IMR-90 (cell line): ENCODE results near the gene TICAM1. TPM values are rescaled to one million over a fixed set of nuclear protein-coding genes. Genes with fewer than 3 reads are reported as not detected.

Source experiments
- ATAC-seq: fragments of 200-7000 bp; cut with Tn5 transposase; 2 replicates; pipeline ENCODE4 v1.9.1; 2020; ENCODE audit warnings: low read depth, mild to moderate bottlenecking, moderate library complexity
- BruUV-seq: library from RNA; stranded (reverse); fragments of 400-500 nt; replicated peaks from 2 replicates; lab custom pipeline; 2021; lab: Mats Ljungman, UMichigan
- CTCF ChIA-PET: fragments of 300-600 bp; formaldehyde crosslinking; extraction: SDS; loops from one replicate; lab custom pipeline; 2021; ENCODE audit warnings: antibody characterized with exemption; lab: Yijun Ruan, JAX
- POLR2A ChIA-PET: fragments of 300-600 bp; sonication (Branson Sonifier 250); formaldehyde crosslinking; loops from one replicate; lab custom pipeline; 2022; ENCODE audit warnings: antibody characterized with exemption; ENCODE audit not compliant: unreplicated experiment; lab: Charles Lee
- DNase-seq: peaks from one replicate; pipeline ENCODE4 v3.0.0; 2013
- H2AFZ ChIP-seq: replicated peaks from 2 replicates; pipeline ENCODE3; 2013; ENCODE audit warnings: low read length, mild to moderate bottlenecking; ENCODE audit not compliant: poor library complexity
- H2AK5ac ChIP-seq: 2 replicates; pipeline ENCODE4 v1.6.1; 2013; ENCODE audit warnings: low read depth, low read length, inconsistent platforms
- H2AK9ac ChIP-seq: replicated peaks from 2 replicates; pipeline ENCODE3; 2013; ENCODE audit warnings: mild to moderate bottlenecking, low read depth, low read length, moderate library complexity; ENCODE audit not compliant: poor library complexity
- H2BK120ac ChIP-seq: 2 replicates; pipeline ENCODE4 v1.6.1; 2013; ENCODE audit warnings: low read depth, low read length, inconsistent platforms
- H2BK15ac ChIP-seq: 3 replicates; pipeline ENCODE4 v1.6.1; 2013; ENCODE audit warnings: low read depth, low read length, inconsistent platforms
- H2BK20ac ChIP-seq: 2 replicates; pipeline ENCODE4 v1.6.1; 2013; ENCODE audit warnings: low read depth, mild to moderate bottlenecking, inconsistent platforms, low read length, moderate library complexity
- H2BK5ac ChIP-seq: 2 replicates; pipeline ENCODE4 v1.6.1; 2013; ENCODE audit warnings: mild to moderate bottlenecking, low read depth, low read length, inconsistent platforms; ENCODE audit not compliant: poor library complexity, severe bottlenecking
- H3K14ac ChIP-seq: replicated peaks from 2 replicates; pipeline ENCODE4 v1.6.1; 2013; ENCODE audit warnings: low read depth, low read length, inconsistent platforms
- H3K18ac ChIP-seq: 2 replicates; pipeline ENCODE4 v1.6.1; 2013; ENCODE audit warnings: low read depth, low read length, control low read depth
- H3K23ac ChIP-seq: 2 replicates; pipeline ENCODE4 v1.6.1; 2013; ENCODE audit warnings: low read depth, low read length, inconsistent platforms
- H3K27ac ChIP-seq: 2 replicates; pipeline ENCODE4 v1.5.1; 2013; ENCODE audit warnings: mild to moderate bottlenecking, control low read depth, low read length; ENCODE audit not compliant: insufficient read depth
- H3K27me3 ChIP-seq: 2 replicates; pipeline ENCODE4 v1.6.1; 2013; ENCODE audit warnings: low read length; ENCODE audit not compliant: control insufficient read depth, insufficient read depth
- H3K36me3 ChIP-seq: 2 replicates; pipeline ENCODE4 v1.6.1; 2013; ENCODE audit warnings: low read length, mixed read lengths; ENCODE audit not compliant: control insufficient read depth, insufficient read depth
- H3K4ac ChIP-seq: 2 replicates; pipeline ENCODE4 v1.6.1; 2013; ENCODE audit warnings: low read depth, low read length, inconsistent platforms
- H3K4me1 ChIP-seq: 2 replicates; pipeline ENCODE4 v1.6.1; 2013; ENCODE audit warnings: low read length, mixed read lengths; ENCODE audit not compliant: control insufficient read depth, insufficient read depth
- H3K4me2 ChIP-seq: 2 replicates; pipeline ENCODE4 v1.6.1; 2013; ENCODE audit warnings: low read depth, mild to moderate bottlenecking, control low read depth, low read length, moderate library complexity
- H3K4me3 ChIP-seq: 2 replicates; pipeline ENCODE4 v1.5.1; 2013; ENCODE audit warnings: low read depth, mild to moderate bottlenecking, control low read depth, low read length, moderate library complexity; ENCODE audit not compliant: insufficient read depth
- H3K56ac ChIP-seq: 2 replicates; pipeline ENCODE4 v1.6.1; 2013; ENCODE audit warnings: low read length, inconsistent platforms; ENCODE audit not compliant: insufficient read depth; ENCODE audit errors: extremely low read depth
- H3K79me1 ChIP-seq, 2 experiments: 2 replicates each; pipeline ENCODE4 v1.6.1; 2013; ENCODE audit warnings: low read length in 2 of 2, inconsistent platforms in 1 of 2, low read depth in 1 of 2
- H3K9ac ChIP-seq: 2 replicates; pipeline ENCODE4 v1.6.1; 2013; ENCODE audit warnings: low read depth, low read length, control low read depth
- H3K9me1 ChIP-seq: 2 replicates; pipeline ENCODE4 v1.6.1; 2013; ENCODE audit warnings: low read length, inconsistent platforms; ENCODE audit not compliant: insufficient read depth
- H3K9me3 ChIP-seq: 2 replicates; pipeline ENCODE4 v1.6.1; 2013; ENCODE audit warnings: low read length; ENCODE audit not compliant: control insufficient read depth, insufficient read depth
- H4K20me1 ChIP-seq: 2 replicates; pipeline ENCODE4 v1.6.1; 2013; ENCODE audit warnings: low read length, inconsistent platforms; ENCODE audit not compliant: insufficient read depth
- H4K5ac ChIP-seq: 2 replicates; pipeline ENCODE4 v1.6.1; 2013; ENCODE audit warnings: mild to moderate bottlenecking, low read depth, low read length, control low read depth
- H4K8ac ChIP-seq, 2 experiments: 2 replicates each; pipeline ENCODE4 v1.6.1; 2013; ENCODE audit warnings: low read depth in 2 of 2, low read length in 2 of 2, control low read depth in 1 of 2, inconsistent platforms in 1 of 2
- H4K91ac ChIP-seq: 2 replicates; pipeline ENCODE4 v1.6.1; 2013; ENCODE audit warnings: low read depth, low read length, inconsistent platforms; ENCODE audit not compliant: insufficient read depth
- BHLHE40 ChIP-seq: fragments of 150-350 bp; IDR thresholded peaks from 2 replicates; pipeline ENCODE4 v1.6.1; 2016; ENCODE audit warnings: mild to moderate bottlenecking, low read depth, low read length
- CEBPB ChIP-seq: IDR thresholded peaks from 2 replicates; pipeline ENCODE4 v1.6.1; 2012; ENCODE audit warnings: low read depth, low read length, improper control_type of control experiment
- CHD1 ChIP-seq: IDR thresholded peaks from 2 replicates; pipeline ENCODE4 v1.6.1; 2012; ENCODE audit warnings: low read depth, low read length, improper control_type of control experiment
- FOS ChIP-seq: fragments of 150-350 bp; IDR thresholded peaks from 2 replicates; pipeline ENCODE4 v1.6.1; 2016; ENCODE audit warnings: low read depth, low read length
- MAFK ChIP-seq: IDR thresholded peaks from 2 replicates; pipeline ENCODE4 v1.6.1; 2012; ENCODE audit warnings: low read depth, low read length, improper control_type of control experiment
- MAZ ChIP-seq: IDR thresholded peaks from 2 replicates; pipeline ENCODE4 v1.6.1; 2012; ENCODE audit warnings: low read depth, mild to moderate bottlenecking, low read length, improper control_type of control experiment, moderate library complexity, borderline replicate concordance
- MXI1 ChIP-seq: IDR thresholded peaks from 2 replicates; pipeline ENCODE4 v1.6.1; 2012; ENCODE audit warnings: low read depth, mild to moderate bottlenecking, low read length, moderate library complexity, borderline replicate concordance
- NFE2L2 ChIP-seq: fragments of 150-350 bp; IDR thresholded peaks from 2 replicates; pipeline ENCODE4 v1.6.1; 2016; ENCODE audit warnings: low read depth, mild to moderate bottlenecking, low read length
- POLR2A ChIP-seq: IDR thresholded peaks from 2 replicates; pipeline ENCODE4 v1.6.1; 2012; ENCODE audit warnings: mild to moderate bottlenecking, low read depth, low read length
- RAD21 ChIP-seq: IDR thresholded peaks from 2 replicates; pipeline ENCODE4 v1.6.1; 2012; ENCODE audit warnings: low read length, improper control_type of control experiment
- RFX5 ChIP-seq: IDR thresholded peaks from 2 replicates; pipeline ENCODE4 v1.8.0; 2012; ENCODE audit warnings: low read depth, mild to moderate bottlenecking, low read length, moderate library complexity
- SMC3 ChIP-seq: fragments of 150-350 bp; IDR thresholded peaks from 2 replicates; pipeline ENCODE4 v1.6.1; 2016; ENCODE audit warnings: low read depth, mild to moderate bottlenecking, antibody characterized with exemption, low read length, moderate library complexity
- WGBS, 2 experiments: methylation state at CpG; one replicate each; pipeline versions ENCODE4 v1.1.5 to v1.1.7; 2013; ENCODE audit warnings: missing lambda C conversion rate in 2 of 2; ENCODE audit not compliant: insufficient read length in 1 of 2; ENCODE audit errors: extremely low coverage in 2 of 2; 5-methylcytosine and 5-hydroxymethylcytosine counted together
- dilution Hi-C: fragments of 300-500 bp; cut with HindIII; formaldehyde crosslinking; loops from one replicate; pipeline ENCODE4 v1.14.3; 2018; ENCODE audit warnings: low sequenced_read_pairs; ENCODE audit not compliant: unreplicated experiment
- in situ Hi-C: fragments of 300-500 bp; cut with MboI; formaldehyde crosslinking; loops from 3 replicates; pipeline ENCODE4 v1.14.3; 2019; ENCODE audit warnings: low sequenced_read_pairs, inconsistent platforms, mixed read lengths
- intact Hi-C: fragments of 100-400 bp; cut with micrococcal nuclease; formaldehyde crosslinking; loops from 2 replicates; pipeline ENCODE4 v1.10.0; 2022
- polyA plus RNA-seq, 3 experiments: library from polyadenylated mRNA; depleted of rRNA; stranded (reverse); fragments of >200 nt; gene quantifications; 2 replicates each; pipeline ENCODE4 v1.2.3, GENCODE V29; 2012; ENCODE audit warnings: low replicate concordance in 1 of 3
- total RNA-seq: library from RNA; depleted of rRNA; stranded (reverse); fragments of >200 nt; gene quantifications from 2 replicates; pipeline ENCODE4 v1.2.3, GENCODE V29; 2012
- TF ChIP-seq, protein P1 (sequence below): conservative IDR thresholded peaks from 2 replicates; pipeline ENCODE4 v1.5.1; 2012; ENCODE audit warnings: mild to moderate bottlenecking, low read depth, low read length, improper control_type of control experiment
- TF ChIP-seq, protein P2 (sequence below): fragments of 150-350 bp; IDR thresholded peaks from 2 replicates; pipeline ENCODE4 v1.6.1; 2017; ENCODE audit warnings: mild to moderate bottlenecking, antibody characterized with exemption, low read length, low read depth

TICAM1 gene
- total and polyA plus RNA-seq, 2 of the 4 experiments (the other 2 are of a cell fraction): 0.90 to 9.2 TPM

DNA sequence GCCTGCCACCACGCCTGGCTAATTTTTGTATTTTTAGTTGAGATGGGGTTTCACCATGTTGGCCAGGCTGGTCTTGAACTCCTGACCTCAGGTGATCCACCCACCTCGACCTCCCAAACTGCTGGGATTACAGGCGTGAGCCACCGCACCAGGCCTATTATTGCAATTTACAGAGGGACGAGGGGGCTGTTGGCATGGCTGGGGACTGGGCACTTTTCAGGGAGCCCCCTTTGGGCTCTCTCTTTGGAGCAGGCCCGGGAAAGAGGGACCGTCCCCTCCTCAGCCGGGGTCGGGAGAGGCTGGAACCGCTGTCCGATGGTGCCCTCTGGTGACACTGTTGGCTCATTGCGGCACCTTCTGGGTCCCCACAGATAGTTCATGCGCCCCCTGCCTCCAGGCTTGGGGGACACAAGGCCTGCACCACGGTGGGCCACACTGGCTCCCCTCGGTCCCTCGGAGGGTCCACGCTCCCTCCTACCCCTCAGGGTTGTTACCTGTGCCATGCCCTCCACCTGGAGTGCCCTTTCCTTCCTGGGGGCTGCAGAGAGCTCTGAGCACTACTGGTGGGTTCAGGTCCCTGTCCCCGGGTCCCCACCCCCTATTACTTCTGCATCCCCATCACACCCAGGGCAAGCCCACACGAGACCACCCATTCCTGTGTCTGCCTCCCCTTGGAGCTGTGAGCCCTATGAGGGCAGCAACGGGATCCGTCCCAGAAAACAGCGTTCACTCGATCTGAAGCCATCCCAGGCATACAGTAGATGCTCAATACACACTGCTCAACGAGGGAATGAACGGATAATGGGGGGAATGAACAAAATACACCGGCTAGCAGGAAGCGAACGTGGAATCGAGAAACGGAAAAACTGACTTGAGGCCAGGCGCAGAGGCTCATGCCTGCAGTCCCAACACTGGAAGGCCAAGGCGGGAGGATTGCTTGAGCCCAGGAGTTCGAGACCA lies 27.5 kb downstream of the TICAM1 start (continued):
- TF ChIP-seq RAD21: peak; percentile 73
- TF ChIP-seq FOS: no peak
- TF ChIP-seq CHD1: no peak

DNA sequence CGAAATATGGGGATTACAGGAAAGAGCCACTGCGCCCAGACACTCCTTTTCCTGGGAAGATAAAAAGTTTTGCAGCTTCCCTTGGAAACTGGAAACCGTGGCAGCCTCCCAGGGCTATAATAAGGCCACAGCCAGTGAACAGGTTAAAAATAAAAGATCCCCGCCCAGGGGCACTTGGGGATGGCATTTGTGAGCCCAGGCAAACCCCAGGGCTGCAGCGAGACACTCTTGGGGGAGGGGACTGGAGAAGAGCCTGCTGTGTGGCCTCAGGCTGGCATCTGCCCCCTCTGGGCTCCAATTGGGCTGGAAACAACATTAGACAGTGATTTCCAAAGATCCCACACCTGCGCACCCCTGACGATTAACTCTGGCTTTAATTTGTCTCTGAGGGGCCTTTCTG lies 28.8 kb downstream of the TICAM1 start:
- no peak overlapping the region for H4K5ac ChIP-seq
- intact Hi-C loops: no loop called here
- no peak overlapping the region for H3K56ac ChIP-seq
- H2BK5ac ChIP-seq: no peak overlapping the region
- H3K9me3 ChIP-seq: no peaks in the 10 kb centered on the region
- no peak overlapping the region for H4K8ac ChIP-seq
- no peak overlapping the region for H3K9ac ChIP-seq
- WGBS, 2 experiments: 76% methylated on average over 5 of the region's 7 CpGs; no CpG with 5 or more reads in 1 of the 2 experiments
- CTCF ChIA-PET: no interaction called here
- H3K18ac ChIP-seq: no peak overlapping the region
- H2AK5ac ChIP-seq: no peak overlapping the region
- dilution Hi-C loops: no loop called here
- H3K36me3 ChIP-seq: peaks cover 1% of the 10 kb centered on the region; the same call in 1 of the 2 replicates
- H3K9me1 ChIP-seq: 0 out of 2 replicates have a peak, but pooled peaks cover 3% of the 10 kb centered on the region
- H3K4me2 ChIP-seq: no peak overlapping the region
- peaks cover 0 to 6% of the 10 kb centered on the region in 2 experiments; a peak in 1 of 4 replicates for H3K79me1 ChIP-seq
- H3K14ac ChIP-seq: no peak overlapping the region
- ATAC-seq (no peak), DNase-seq (no peak)
- H3K4ac ChIP-seq: no peak overlapping the region
- H3K27ac ChIP-seq: no peak overlapping the region
- BruUV-seq: no TSS peak
- H2AFZ ChIP-seq: no peak overlapping the region
- H2BK15ac ChIP-seq: no peak overlapping the region
- no peaks in the 10 kb centered on the region for H3K4me1 ChIP-seq
- no peaks in the 10 kb centered on the region for H4K20me1 ChIP-seq
- no peak overlapping the region for H2BK20ac ChIP-seq
- POLR2A ChIA-PET: no interaction called here
- no peak overlapping the region for H3K23ac ChIP-seq
- no peaks in the 10 kb centered on the region for H3K27me3 ChIP-seq
- in situ Hi-C loops: no loop called here
- no peak overlapping the region for H2BK120ac ChIP-seq
- H2AK9ac ChIP-seq: no peak overlapping the region
- no peak overlapping the region for H3K4me3 ChIP-seq
- H4K91ac ChIP-seq: no peak overlapping the region
- TF ChIP-seq NFE2L2 (no peak), MAZ (no peak), RAD21 (no peak), POLR2A (no peak), RFX5 (no peak), CEBPB (no peak), CHD1 (no peak), MAFK (no peak), BHLHE40 (no peak), FOS (no peak), SMC3 (no peak), MXI1 (no peak)
- TF ChIP-seq, protein P1, sequence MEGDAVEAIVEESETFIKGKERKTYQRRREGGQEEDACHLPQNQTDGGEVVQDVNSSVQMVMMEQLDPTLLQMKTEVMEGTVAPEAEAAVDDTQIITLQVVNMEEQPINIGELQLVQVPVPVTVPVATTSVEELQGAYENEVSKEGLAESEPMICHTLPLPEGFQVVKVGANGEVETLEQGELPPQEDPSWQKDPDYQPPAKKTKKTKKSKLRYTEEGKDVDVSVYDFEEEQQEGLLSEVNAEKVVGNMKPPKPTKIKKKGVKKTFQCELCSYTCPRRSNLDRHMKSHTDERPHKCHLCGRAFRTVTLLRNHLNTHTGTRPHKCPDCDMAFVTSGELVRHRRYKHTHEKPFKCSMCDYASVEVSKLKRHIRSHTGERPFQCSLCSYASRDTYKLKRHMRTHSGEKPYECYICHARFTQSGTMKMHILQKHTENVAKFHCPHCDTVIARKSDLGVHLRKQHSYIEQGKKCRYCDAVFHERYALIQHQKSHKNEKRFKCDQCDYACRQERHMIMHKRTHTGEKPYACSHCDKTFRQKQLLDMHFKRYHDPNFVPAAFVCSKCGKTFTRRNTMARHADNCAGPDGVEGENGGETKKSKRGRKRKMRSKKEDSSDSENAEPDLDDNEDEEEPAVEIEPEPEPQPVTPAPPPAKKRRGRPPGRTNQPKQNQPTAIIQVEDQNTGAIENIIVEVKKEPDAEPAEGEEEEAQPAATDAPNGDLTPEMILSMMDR: no peak
- TF ChIP-seq, protein P2, sequence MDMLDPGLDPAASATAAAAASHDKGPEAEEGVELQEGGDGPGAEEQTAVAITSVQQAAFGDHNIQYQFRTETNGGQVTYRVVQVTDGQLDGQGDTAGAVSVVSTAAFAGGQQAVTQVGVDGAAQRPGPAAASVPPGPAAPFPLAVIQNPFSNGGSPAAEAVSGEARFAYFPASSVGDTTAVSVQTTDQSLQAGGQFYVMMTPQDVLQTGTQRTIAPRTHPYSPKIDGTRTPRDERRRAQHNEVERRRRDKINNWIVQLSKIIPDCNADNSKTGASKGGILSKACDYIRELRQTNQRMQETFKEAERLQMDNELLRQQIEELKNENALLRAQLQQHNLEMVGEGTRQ: no peak
